GM12873 (cell line): Measurements from ENCODE around the gene RENBP.

Source experiments
- TF ChIP-seq, protein P1 (sequence below): IDR thresholded peaks from 2 replicates; pipeline ENCODE4 v1.5.1; 2012; ENCODE audit warnings: low read depth, mild to moderate bottlenecking, moderate library complexity, low read length, control low read depth; ENCODE audit not compliant: insufficient read depth; ENCODE audit errors: missing control alignments

RENBP gene

DNA sequence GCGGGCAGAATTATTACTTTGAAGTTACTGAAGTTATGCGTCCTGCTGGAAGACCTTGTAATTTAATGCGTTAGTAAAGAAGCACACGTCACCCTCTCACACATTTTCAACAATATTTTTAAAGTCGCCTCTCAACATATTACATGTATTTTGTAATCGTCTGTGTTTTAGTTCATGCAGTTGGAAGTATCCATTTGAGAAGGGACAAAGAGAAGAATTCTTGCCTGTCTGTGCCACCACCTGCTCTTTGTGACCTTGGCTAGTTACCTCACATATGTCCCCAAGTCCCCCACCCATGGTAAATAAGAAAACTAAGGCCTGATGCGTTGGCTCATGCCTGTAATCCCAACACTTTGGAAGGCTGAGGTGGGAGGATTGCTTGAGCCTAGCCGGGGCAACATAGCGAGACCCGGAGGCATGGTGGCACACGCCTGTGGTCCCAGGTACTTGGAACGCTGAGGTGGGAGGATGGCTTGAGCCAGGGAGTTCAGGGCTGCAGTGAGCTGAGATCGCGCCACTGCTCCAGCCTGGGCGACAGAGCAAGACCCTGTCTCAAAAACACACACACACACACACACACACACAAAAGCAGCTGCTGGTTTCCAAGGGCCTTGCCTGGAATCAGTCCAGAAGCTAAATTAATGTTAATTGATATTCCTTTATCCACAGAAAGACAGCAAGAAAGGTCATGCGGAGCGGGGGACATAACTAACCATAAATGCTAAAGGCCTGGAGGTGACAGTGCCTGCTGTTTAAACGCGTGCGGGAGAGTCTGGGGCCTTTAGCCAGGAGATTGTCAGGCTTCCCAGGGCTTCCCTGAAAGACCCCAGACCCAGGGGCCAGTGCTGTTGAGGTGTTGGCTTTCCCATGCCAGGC is 28.9 kb upstream of the RENBP start:
- TF ChIP-seq, protein P1, sequence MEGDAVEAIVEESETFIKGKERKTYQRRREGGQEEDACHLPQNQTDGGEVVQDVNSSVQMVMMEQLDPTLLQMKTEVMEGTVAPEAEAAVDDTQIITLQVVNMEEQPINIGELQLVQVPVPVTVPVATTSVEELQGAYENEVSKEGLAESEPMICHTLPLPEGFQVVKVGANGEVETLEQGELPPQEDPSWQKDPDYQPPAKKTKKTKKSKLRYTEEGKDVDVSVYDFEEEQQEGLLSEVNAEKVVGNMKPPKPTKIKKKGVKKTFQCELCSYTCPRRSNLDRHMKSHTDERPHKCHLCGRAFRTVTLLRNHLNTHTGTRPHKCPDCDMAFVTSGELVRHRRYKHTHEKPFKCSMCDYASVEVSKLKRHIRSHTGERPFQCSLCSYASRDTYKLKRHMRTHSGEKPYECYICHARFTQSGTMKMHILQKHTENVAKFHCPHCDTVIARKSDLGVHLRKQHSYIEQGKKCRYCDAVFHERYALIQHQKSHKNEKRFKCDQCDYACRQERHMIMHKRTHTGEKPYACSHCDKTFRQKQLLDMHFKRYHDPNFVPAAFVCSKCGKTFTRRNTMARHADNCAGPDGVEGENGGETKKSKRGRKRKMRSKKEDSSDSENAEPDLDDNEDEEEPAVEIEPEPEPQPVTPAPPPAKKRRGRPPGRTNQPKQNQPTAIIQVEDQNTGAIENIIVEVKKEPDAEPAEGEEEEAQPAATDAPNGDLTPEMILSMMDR, result no peak

DNA sequence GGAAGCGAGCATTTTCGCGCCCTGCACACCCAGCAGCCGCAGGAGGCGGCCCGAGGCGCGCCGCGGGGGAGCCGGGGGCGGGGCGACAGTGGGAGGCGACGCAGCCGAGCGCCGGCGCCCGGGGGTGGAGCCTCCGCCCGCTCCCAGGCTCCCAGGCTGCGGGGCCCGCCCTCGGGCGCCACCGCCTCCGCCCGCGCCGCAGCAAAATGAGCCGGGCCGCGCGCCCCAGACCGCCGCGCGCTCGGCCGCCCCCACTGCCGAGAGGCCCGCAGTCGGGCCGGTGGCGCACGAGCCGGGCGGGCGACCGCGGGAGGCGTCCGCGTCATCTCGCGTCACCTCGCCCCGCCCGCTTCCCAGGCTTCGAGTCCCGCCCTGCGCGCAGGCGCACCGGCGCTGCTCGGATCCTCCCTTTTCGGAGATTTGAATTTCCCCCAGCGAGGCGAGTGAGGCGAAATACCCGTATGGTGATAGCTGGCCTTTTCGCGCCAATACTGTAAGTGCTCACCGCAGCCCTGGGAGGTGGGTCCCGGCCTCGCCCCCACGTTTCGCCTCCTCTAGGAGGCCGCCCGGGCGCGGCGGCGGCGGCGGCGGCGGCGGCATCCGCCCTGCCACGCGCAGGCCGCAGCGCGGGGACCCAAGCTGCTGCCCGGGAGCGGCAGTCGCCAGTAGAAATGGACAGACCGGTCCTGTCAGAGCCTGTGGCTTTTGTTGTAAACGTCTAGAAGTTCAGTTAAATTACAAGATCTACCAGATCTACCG is 28.1 kb upstream of the RENBP start, which contains the start of gene TMEM187:
TSS of gene TMEM187 (plus strand) at position 387 of the 759 bp plus-strand sequence. CDS start 9,309 bp downstream, outside the sequence.
- TF ChIP-seq, protein P1, result no peak

DNA sequence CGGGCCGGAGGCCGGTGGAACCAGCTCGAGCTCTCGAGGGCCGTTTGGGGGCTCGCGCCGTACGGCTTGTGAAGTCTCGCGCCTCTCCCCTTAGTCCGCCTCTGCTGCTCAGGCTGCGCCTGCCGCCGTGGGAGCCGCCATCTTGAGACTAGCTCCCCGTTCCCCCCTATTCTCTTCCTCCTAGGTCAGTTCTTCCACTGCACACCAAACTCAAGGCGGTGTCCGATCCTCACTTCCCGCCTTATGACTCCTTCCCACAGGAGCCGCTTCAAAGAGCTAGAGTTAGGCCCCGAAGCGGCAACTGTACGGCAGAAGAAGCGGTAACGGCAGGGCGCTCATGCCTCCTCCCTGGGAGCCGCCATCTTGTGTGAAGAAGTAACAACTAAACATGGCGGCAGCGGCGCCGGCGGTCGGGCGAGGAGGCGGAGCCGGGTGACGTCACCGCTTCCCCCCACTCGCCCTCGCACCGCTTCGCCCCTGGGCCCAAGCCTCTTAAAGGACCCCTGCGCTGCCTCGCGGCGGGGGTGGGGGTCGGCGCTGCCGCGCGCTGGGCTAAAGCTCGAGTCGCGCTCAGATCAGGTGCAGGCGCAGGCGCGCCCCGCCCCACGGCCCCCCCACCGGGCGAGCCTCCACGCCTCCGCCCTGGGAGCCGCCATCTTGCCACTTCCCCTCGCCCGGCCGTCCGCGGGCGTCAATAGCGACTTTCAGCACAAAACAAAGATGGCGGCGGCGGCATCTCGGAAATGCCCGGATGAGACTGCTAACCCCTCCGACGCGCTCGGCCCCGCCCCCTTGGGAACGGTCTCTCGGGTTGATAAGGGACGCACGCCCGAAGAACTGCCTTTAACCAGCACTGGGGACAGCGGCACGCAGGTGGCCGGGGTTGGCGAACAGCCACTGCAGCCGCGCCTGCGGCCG is 27.3 kb upstream of the RENBP start, which contains the start of gene HCFC1:
TSS of gene HCFC1 (minus strand) at position 369 of the 918 bp plus-strand sequence. CDS start 978 bp downstream, outside the sequence.
- TF ChIP-seq, protein P1, result no peak

DNA sequence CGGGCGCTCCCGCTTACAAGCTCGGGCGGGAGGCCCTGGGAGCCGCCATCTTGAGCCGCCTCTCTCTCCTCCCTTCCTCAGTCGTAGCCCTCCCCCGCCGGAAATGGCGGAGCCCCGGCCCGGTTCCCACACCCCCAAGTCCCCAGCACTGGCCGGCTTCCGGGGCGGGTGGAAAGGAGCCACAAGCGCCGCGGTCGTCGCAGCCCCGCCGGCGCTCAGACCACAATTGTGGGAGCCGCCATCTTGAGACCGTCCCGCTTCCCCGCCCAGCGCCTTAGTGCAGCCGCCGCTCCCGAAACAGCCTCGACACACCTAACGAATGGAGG is 26.6 kb upstream of the RENBP start:
- TF ChIP-seq, protein P1, result no peak

DNA sequence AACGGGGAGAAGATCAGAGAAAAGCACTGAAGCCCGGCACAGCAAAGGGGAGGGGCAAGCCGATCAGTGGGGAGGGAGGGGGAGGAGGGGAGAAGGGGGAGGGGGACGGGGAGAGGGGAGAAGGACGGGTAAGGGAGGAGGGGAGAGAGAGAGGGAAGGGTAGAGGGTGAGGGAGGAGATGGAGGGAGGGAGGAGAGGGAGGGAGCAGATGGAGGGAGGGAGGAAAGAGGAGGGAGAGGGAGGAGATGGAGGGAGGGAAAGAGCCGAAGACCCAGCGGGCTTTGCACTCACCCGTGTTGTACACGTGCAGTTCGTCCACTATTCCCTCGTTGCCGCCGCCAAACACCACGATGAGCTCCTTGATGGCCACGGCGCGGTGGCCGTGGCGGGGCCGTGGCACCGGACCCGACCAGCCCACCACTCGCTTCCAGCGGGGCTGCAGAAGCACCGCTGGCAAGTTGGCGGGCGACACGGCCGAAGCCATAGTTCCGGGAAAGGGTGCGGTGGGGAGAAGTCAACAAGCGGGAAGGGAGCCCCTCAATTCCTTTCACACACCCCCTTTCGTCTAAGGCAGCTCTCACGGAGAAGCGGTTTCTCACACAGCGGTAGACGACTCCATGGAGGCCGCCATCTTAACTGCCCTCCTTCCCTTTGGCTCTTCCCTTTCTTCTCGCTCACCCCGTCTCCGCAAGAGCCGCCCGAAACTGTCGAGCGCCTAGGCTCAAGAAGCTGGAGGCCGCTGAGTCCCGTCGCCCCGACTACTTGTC is 26.1 kb upstream of the RENBP start:
- TF ChIP-seq, protein P1, result no peak

DNA sequence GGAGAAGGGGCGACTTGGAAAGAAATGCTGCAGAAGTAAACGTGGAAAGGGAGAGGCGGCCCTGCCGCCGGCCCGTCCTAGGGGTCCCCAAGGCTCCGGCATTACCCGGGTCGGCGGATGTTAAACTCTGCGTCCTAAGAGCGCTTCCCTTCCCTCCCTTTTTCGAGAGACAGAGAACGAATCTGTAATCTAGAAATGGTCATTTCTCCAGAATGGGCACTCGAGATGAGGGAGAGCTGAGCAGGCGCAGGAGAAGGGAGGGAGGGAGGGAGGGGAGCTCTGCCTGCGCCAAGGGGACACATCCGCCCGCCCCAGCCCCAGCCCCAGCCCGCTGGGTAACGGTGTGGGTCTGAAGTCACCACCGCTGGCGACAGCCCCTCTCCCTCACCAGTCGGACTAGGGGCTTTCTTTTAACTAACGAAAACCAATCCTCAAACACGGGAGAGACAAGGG is 25.5 kb upstream of the RENBP start:
- TF ChIP-seq, protein P1, result no peak
